Measurements from ENCODE around the gene GM2A.
"Not testable (repeated sequence)": the region's sequence is repeated elsewhere in the genome, so short reads cannot be mapped to it uniquely, and the experiment has no call there.

Gene GM2A

DNA sequence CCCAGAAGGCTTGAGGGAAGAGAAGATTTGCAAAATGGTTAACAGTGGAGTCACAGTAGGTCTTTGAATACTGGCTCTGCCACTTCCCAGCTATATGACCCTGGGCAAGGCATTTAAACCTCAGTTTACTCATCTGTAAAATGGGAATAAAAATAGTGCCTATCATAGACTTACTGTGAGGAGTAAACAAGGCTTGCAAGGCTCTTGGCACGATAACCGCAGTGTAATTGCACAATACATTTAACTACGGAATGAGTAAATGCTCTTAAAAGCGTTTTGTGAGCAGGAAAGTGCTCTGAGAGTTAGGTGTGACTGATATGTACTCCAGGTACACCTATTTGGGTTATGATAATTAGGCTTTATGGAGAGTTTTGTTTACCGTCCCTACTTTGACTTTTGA lies 42.2 kb downstream of the GM2A start:
- DNase-seq: no peak

- no peak for DNase-seq
Observed at GRCh38 chr5:151295791-151296477, 42.9 kb downstream of the GM2A start.

- DNase-seq: no peak
Observed at GRCh38 chr5:151296478-151296830, 43.5 kb downstream of the GM2A start.

- DNase-seq: no peak
Observed at GRCh38 chr5:151296974-151297373, 44.0 kb downstream of the GM2A start.

- DNase-seq: no peak
Observed at GRCh38 chr5:151298063-151298855, 45.3 kb downstream of the GM2A start.

DNA sequence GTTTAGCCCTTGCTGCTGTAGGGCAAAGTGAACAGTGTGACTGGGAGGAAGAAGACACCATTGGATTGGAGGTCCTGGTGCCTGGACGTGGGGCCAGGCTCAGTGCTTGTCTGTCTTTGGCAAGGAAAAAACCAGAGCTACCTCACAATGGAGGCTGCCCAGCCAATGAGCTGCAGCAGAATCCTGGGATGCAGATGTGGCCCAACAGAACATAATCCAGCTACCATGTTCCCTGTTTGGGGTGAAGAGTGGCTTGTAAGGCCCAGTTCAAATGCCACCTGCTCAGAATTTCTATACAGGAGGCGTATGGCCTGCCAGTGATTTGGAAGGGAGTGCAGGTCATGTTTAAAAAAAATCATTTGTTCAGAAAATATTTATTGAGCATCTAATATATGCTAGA lies 50.7 kb downstream of the GM2A start, which contains the start of gene SLC36A3:
TSS of gene SLC36A3 (minus strand) at position 101 of the 400 bp plus-strand sequence. CDS start 412 bp downstream, outside the sequence.
- DNase-seq: no peak

GRCh38 chr5:151309266-151309665 lies 56.3 kb downstream of the GM2A start:
- DNase-seq: not testable (repeated sequence)

DNA sequence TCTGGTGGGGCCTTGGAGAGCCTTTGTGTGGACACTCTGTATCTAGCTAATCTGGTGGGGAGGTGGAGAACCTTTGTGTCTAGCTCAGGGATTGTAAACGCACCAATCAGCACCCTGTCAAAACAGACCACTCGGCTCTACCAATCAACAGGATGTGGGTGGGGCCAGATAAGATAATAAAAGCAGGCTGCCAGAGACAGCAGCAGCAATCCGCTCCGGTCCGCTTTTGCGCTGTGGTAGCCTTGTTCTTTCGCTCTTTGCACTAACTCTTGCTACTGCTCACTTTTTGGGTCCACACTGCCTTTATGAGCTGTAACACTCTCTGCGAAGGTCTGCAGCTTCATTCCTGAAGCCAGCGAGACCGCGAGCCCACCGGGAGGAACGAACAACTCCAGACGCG lies 56.8 kb downstream of the GM2A start:
- not testable (repeated sequence) for DNase-seq

- DNase-seq: no peak
Observed at GRCh38 chr5:151310932-151311331, 57.9 kb downstream of the GM2A start.

DNA sequence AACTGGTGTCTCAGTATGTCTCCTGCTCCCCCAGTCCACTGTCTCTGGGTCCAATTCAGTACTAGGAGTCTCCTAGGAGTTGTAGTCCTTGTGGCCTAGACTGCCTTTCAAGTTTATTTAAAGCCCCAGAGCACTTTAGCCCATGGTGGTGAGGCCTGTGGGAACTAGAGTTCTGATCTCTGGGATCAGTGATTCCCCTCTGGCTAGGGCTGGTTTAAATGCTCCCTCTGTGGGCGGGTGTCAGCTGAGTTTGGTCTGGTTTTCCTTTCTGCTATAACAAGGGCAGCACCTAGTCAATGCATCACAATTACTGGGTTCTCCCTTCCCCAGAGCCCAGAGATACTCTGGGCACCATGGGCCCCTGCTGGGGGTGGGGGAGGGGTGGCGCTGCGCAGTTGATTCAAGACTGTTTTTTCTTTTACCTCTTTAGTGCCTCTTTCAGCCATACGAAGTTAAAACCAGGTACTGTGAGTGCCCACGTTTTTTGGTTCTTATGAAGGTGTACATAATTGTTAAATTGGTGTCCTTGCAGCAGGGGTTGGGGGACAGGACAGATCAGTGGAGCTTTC lies 59.9 kb downstream of the GM2A start:
- DNase-seq: no peak

DNA sequence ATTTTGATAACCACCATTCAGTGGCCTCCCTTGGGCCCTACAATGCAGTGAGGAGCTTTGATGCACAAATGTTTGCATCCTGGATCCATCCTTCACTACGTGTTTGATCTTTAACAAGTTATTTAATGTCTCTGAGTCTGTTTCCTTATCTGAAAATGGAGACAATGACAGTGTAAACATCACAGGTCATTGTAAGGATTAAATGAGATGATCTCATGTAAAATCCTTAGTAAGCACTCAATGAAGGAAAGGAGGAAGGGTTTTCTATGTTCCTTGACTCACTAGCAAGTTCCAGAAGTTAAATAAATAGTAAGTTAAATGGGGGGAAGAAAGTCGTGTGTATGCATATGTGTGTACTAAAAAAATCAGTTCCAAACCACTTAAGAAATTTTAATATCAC lies 60.4 kb downstream of the GM2A start:
- DNase-seq: no peak

GRCh38 chr5:151315998-151316597 lies 63.1 kb downstream of the GM2A start:
- peak; percentile 81 to 85 for DNase-seq

- DNase-seq: no peak
Observed at GRCh38 chr5:151317871-151318270, 64.9 kb downstream of the GM2A start.

GRCh38 chr5:151318850-151319732 lies 66.1 kb downstream of the GM2A start:
- DNase-seq: no peak

Measured in activated CD4-positive, alpha-beta T cell treated with anti-CD3 and anti-CD28 coated beads, Interleukin-2, amount 50 U/mL, for 48 hours (primary cell).